Psoas muscle (tissue), 8 donors: ENCODE results near the gene GABBR2. TPM values are rescaled to one million over a fixed set of nuclear protein-coding genes. Genes with fewer than 3 reads are reported as not detected.

Experiments
- ATAC-seq, 4 donors: fragments of 200-7000 bp; cut with Tn5 transposase; one replicate each; pipeline ENCODE4 v1.9.1; 2020; ENCODE audit warnings: moderate library complexity in 3 of 4, mild to moderate bottlenecking in 2 of 4
- DNase-seq, 2 donors: peaks; one replicate each; pipeline ENCODE4 v3.0.0-alpha.2; 2020
- H3K27ac ChIP-seq: fragments of 200-600 bp; one replicate; pipeline ENCODE4 v1.8.0; 2022
- H3K27me3 ChIP-seq, 3 donors: fragments of 200-600 bp in 1 of 3; one replicate each; pipeline versions ENCODE4 v1.6.1 to v1.8.0; 2013 to 2022; ENCODE audit warnings: low read length in 2 of 3, mild to moderate bottlenecking in 2 of 3, moderate library complexity in 1 of 3; ENCODE audit not compliant: insufficient read depth in 3 of 3
- H3K36me3 ChIP-seq, 2 donors: fragments of 200-600 bp in 1 of 2; one replicate each; pipeline versions ENCODE4 v1.6.1 to v1.8.0; 2013 to 2022; ENCODE audit warnings: low read depth in 1 of 2, mild to moderate bottlenecking in 1 of 2, moderate library complexity in 1 of 2; ENCODE audit not compliant: insufficient read depth in 1 of 2
- H3K4me1 ChIP-seq: fragments of 200-600 bp; one replicate; pipeline ENCODE4 v1.8.0; 2022
- H3K4me3 ChIP-seq: fragments of 200-600 bp; one replicate; pipeline ENCODE4 v1.8.0; 2022; ENCODE audit warnings: mild to moderate bottlenecking
- H3K9me3 ChIP-seq: fragments of 200-600 bp; one replicate; pipeline ENCODE4 v1.8.0; 2022
- CTCF ChIP-seq: fragments of 200-600 bp; IDR thresholded peaks from one replicate; pipeline ENCODE4 v1.8.0; 2022; ENCODE audit warnings: antibody characterized with exemption
- WGBS, 3 donors: extraction: QIAGEN DNeasy Blood & Tissue Kit; methylation state at CpG; one replicate each; pipeline versions ENCODE4 v1.1.6 to v1.1.7; 2013; 5-methylcytosine and 5-hydroxymethylcytosine counted together
- intact Hi-C, 2 donors: fragments of 100-400 bp; cut with DNase I; formaldehyde crosslinking; loops; one replicate each; pipeline versions ENCODE4 v1.11.0 to v1.14.2; 2022
- polyA plus RNA-seq, 3 donors: library from polyadenylated mRNA; stranded (reverse); fragments of 200-250 nt; gene quantifications; one replicate each; pipeline ENCODE4 v1.2.3, GENCODE V29; 2013
- total RNA-seq, 4 donors: library from RNA; stranded (reverse); fragmentation: NEBNext Ultra II Directional in 2 of 4; extraction: Animal tissue kit (Norgen Biotek cat#: 25700) in 2 of 4; gene quantifications; one replicate each; pipeline versions ENCODE4 v1.2.1 to v1.2.4, GENCODE V29; 2021 to 2023
- donor health status: healthy with polysubstance abuse.
- donor health status: DM: no; HTN: no; CAD: no; lungs with moderate emphysema.
- donor health status: Bipolar disorder and iron deficiency.
- donor health status: healthy.
- donor health status: DM: yes; HTN: yes; CAD: no.
- donor health status: DM: no; HTN: no; CAD: no.
- donor health status: DM: no; HTN: no; CAD: no.
- donor health status: DM: yes; HTN: yes; CAD: no.

The GABBR2 gene
- total and polyA plus RNA-seq, 7 donors = 0.08 to 0.66 (median 0.38) TPM

- Histone ChIP-seq H3K4me3 (no peak overlapping the region), H3K4me1 (no peaks in the 10 kb centered on the region), H3K27me3 (peaks cover 0 to 10% (median 0%) of the 10 kb centered on the region in 3 donors), H3K27ac (no peak overlapping the region), H3K36me3 (no peaks in the 10 kb centered on the region), H3K9me3 (no peaks in the 10 kb centered on the region)
- 64 to 69% (median 66%) methylated on average over 3 of the region's 3 CpGs for WGBS, 3 donors
- no peak for TF ChIP-seq CTCF
- DNase-seq (no peak), ATAC-seq (no peak)
- intact Hi-C loops = no loop called here
Observed at GRCh38 chr9:98619788-98620187, 88.9 kb downstream of the GABBR2 start.

- intact Hi-C loops = no loop called here
- peaks cover 0 to 9% (median 0%) of the 10 kb centered on the region in 3 donors for H3K27me3 ChIP-seq
- WGBS, 3 donors = 63 to 77% (median 67%) methylated on average over 2 of the region's 2 CpGs
Observed at GRCh38 chr9:98615633-98616032, 93.1 kb downstream of the GABBR2 start.

GRCh38 chr9:98614941-98615340 lies 93.8 kb downstream of the GABBR2 start:
- intact Hi-C loops = no loop called here
- 52 to 72% (median 67%) methylated on average over 2 of the region's 2 CpGs for WGBS, 3 donors
- no peak for DNase-seq
- Histone ChIP-seq H3K4me1 (no peaks in the 10 kb centered on the region), H3K36me3 (no peaks in the 10 kb centered on the region), H3K4me3 (no peak overlapping the region), H3K27ac (no peak overlapping the region), H3K27me3 (peaks cover 0 to 9% (median 0%) of the 10 kb centered on the region in 3 donors), H3K9me3 (no peaks in the 10 kb centered on the region)
- no peak for ATAC-seq
- no peak for TF ChIP-seq CTCF

More at GRCh38 chr9:98615633-98616032, 93.1 kb downstream of the GABBR2 start:
- TF ChIP-seq CTCF = no peak
- H3K9me3 ChIP-seq = no peaks in the 10 kb centered on the region
- H3K36me3 ChIP-seq = no peaks in the 10 kb centered on the region
- no peak overlapping the region for H3K4me3 ChIP-seq
- no peak overlapping the region for H3K27ac ChIP-seq
- no peaks in the 10 kb centered on the region for H3K4me1 ChIP-seq
- DNase-seq = no peak
- ATAC-seq = no peak

GRCh38 chr9:98612061-98612752 lies 96.5 kb downstream of the GABBR2 start:
- H3K27ac ChIP-seq = no peak overlapping the region
- H3K4me1 ChIP-seq = no peaks in the 10 kb centered on the region
- intact Hi-C loops = no loop called here
- WGBS, 3 donors = 37 to 41% (median 40%) methylated on average over 6 of the region's 6 CpGs
- TF ChIP-seq CTCF = no peak
- ATAC-seq = no peak
- H3K9me3 ChIP-seq = no peaks in the 10 kb centered on the region
- H3K27me3 ChIP-seq = peaks cover 0 to 9% (median 1%) of the 10 kb centered on the region in 3 donors
- no peak overlapping the region for H3K4me3 ChIP-seq
- no peaks in the 10 kb centered on the region for H3K36me3 ChIP-seq
- DNase-seq = no peak

- Histone ChIP-seq H3K9me3 (no peaks in the 10 kb centered on the region), H3K36me3 (no peaks in the 10 kb centered on the region), H3K4me3 (no peak overlapping the region), H3K27ac (no peak overlapping the region), H3K4me1 (no peaks in the 10 kb centered on the region), H3K27me3 (peaks cover 0 to 9% (median 1%) of the 10 kb centered on the region in 3 donors)
- intact Hi-C loops = no loop called here
- no peak for ATAC-seq
- 64 to 77% (median 74%) methylated on average over 2 of the region's 2 CpGs for WGBS, 3 donors
- DNase-seq = no peak
- no peak for TF ChIP-seq CTCF
Observed at GRCh38 chr9:98611319-98611718, 97.4 kb downstream of the GABBR2 start.
